GM20000 (cell line): ENCODE measurements around the gene YAF2.

Experiments
- DNase-seq: peaks from one replicate; pipeline ENCODE4 v3.0.0; 2012; ENCODE audit warnings: low spot score
- TF ChIP-seq, protein P1 (sequence below): IDR thresholded peaks from 2 replicates; pipeline ENCODE4 v1.5.1; 2012; ENCODE audit warnings: mild to moderate bottlenecking, control low read depth; ENCODE audit errors: extremely low read depth, missing control alignments

The YAF2 gene

DNA sequence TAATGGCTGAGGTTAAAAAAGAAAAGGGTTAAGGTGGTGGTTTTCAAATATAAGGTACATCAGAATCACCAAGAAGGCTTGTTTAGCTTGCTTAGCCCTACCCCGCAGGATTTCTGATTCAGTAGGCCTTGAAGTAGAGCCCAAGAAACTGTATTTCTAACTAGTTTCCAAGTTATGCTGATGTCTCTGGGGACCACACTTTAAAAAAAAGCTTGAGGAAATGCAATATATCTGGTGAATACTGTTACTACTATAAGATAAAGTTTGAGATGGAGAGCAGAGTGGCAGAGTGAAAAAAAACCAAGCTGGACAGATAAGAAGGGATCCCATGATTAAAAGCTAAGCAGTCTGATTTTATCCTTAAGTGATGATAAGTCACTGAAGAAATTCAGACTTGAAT lies 75.1 kb downstream of the YAF2 start:
- no peak for DNase-seq
- TF ChIP-seq, protein P1, sequence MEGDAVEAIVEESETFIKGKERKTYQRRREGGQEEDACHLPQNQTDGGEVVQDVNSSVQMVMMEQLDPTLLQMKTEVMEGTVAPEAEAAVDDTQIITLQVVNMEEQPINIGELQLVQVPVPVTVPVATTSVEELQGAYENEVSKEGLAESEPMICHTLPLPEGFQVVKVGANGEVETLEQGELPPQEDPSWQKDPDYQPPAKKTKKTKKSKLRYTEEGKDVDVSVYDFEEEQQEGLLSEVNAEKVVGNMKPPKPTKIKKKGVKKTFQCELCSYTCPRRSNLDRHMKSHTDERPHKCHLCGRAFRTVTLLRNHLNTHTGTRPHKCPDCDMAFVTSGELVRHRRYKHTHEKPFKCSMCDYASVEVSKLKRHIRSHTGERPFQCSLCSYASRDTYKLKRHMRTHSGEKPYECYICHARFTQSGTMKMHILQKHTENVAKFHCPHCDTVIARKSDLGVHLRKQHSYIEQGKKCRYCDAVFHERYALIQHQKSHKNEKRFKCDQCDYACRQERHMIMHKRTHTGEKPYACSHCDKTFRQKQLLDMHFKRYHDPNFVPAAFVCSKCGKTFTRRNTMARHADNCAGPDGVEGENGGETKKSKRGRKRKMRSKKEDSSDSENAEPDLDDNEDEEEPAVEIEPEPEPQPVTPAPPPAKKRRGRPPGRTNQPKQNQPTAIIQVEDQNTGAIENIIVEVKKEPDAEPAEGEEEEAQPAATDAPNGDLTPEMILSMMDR: no peak

DNA sequence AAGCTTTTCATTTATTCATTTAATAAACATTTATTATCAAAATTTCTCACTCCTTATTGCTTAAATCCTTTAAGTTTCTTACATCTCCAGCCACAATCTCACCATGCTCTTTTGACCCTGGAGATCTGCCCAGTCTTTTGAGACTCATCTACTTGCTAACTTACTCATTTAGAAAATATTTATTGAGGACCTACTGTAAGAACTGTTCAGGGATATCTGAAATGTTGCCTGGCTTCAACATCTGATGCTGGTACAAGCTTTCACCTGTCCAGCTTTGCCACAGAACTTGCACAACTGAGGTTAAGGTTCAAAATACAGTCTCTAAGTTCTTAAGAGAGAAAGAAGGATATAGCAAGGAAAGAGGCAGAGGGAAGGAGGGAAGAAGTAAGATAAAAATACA lies 75.9 kb downstream of the YAF2 start:
- no peak for DNase-seq
- TF ChIP-seq, protein P1: no peak

DNA sequence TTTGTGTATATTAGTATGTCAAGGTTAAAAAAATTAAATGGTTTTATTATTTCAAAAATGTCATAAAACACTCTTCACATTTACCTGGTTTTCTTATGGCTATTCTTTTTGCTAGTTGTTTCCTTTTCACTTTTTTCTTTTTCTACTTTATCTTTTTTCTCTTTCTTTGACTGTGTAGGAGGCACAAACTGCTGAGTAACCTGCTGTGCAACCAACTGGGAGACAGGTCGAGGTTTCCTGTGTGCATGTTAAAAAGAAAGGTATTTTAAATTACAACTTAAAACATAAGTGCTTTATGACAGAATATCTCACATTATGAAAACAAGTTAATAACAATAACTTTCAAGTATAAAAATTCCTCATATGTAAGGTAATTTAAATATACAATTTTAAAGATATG lies 76.5 kb downstream of the YAF2 start:
- TF ChIP-seq, protein P1: no peak
- DNase-seq: no peak

DNA sequence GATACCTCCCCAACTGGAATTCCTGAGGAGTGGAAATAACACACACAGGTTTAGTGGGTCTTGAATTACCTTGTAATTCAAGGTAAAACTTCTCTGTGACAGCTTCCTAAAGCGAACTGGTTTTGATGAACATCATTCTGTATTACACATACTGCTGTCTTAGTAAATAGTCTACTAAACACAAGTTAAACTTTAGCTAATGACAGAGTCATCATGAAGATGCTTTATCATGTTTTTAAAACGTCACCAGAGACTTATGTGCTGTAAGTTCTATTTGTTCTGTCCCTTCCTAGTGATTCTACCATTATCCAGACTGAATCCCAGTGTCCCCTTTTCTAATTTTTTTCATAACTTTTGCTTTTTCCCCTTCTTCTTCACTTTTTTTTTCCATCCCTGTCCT lies 81.8 kb downstream of the YAF2 start:
- DNase-seq: no peak
- TF ChIP-seq, protein P1: no peak

DNA sequence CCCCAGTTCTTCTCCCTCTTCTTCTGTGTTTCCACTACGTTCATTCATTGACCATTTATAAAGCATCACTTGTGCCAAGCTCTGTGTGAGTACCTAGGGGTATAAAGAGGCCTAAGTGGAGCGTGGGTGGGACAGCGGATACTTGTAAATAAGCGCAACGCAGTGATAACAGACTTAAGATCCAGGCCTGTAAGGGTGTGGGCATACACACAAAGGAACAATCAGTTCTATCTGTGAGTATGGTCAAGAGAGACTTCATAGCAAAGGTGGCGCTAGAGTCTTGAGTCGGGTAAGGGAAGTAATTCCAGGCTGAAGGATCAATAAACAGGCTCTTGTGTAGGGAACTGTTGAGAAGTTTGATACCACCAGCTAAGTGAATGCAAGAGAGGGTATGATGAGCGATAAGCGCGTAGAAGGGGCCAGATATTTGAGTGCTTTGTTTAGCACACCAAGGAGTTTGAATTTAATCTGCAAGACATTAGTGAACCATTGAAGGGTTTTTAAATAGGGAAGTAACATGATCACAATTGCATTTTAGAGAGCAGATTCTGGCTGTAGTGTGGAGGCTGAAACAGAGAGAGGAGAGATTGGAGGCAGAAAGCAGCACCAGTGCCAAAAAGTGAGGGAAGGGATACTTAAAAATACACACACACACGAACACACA lies 92.4 kb downstream of the YAF2 start:
- TF ChIP-seq, protein P1: no peak
- DNase-seq: no peak

DNA sequence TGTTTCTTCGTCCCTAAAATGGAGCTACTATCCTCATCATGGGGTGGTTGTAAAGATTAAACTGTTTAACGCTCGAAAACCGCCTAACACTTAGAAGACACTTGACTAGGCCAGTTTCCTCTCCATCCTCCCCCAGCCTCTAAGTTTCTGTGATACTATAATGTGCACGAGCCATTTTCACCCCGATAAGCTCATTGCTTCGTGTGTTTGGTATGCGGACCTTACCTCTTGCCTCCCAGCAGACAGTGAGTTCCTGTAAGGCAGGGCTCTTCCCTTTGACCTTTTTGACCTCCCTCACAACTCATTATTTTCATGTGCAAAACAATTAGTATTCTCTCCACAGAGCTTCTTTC lies 92.9 kb downstream of the YAF2 start:
- no peak for DNase-seq
- TF ChIP-seq, protein P1: no peak

DNA sequence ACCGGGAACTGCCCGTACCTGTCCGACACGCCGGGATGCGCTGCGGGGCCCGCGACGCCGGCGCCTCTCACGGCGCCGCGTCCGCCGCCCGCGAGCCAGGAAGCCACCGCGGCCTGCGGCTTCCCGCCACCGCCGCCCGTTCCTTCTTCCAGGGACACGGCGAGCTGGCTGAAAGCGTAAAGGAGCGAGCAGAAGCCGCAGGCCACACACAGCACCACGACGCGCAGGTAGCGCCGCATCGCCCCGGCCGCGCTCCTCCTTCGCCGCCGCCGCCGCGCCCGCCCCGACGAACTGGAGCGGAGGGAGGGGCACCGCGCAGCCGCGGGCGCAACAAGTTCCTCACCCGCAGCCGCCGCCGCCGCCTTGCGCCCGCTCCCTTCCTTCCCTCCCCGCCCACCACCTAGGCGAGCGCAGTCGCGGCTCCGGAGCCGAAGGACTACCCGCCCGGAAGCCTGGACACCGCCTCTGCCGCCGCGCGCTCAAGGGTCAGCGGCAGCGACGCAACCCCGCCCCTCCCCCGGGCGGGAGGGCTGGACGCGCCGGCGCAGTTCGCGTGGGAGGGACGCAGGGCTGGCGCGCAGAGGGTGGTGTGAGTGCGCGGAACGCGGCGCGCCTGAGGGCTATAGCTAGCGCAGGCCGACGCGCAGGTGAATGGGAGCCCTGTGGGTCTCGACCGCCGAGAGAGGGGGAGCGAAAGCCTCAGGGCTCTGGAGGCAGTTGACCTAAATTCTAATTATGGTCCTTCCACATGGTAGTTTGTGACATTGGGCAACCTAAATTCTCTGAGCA lies 93.4 kb downstream of the YAF2 start, which contains the start of gene GXYLT1:
Gene GXYLT1, minus strand, starts transcription at position 467 of the 789 bp plus-strand sequence. Its CDS starts 228 bp downstream, at position 239.
- peak; percentile 97 for DNase-seq
- TF ChIP-seq, protein P1: no peak
